Neuronal stem cell (in vitro differentiated cells): ENCODE results near the gene CD247.

Experiments
- DNase-seq: peaks from one replicate; pipeline ENCODE4 v3.0.0-alpha.2; 2013; ENCODE audit warnings: low spot score
- H2AFZ ChIP-seq: one replicate; pipeline ENCODE4 v1.6.1; 2013; ENCODE audit warnings: mild to moderate bottlenecking, low read length, inconsistent platforms
- H2AK5ac ChIP-seq: 2 replicates; pipeline ENCODE4 v1.6.1; 2013; ENCODE audit warnings: low read depth, mild to moderate bottlenecking, inconsistent platforms, low read length, moderate library complexity, mixed read lengths
- H2BK120ac ChIP-seq: 2 replicates; pipeline ENCODE4 v1.6.1; 2013; ENCODE audit warnings: low read depth, mild to moderate bottlenecking, inconsistent platforms, low read length, moderate library complexity, mixed read lengths
- H2BK12ac ChIP-seq: one replicate; pipeline ENCODE4 v1.6.1; 2013; ENCODE audit warnings: low read length, inconsistent platforms
- H2BK15ac ChIP-seq: 2 replicates; pipeline ENCODE4 v1.6.1; 2013; ENCODE audit warnings: mild to moderate bottlenecking, low read length, inconsistent platforms, mixed read lengths
- H2BK5ac ChIP-seq: one replicate; pipeline ENCODE4 v1.6.1; 2013; ENCODE audit warnings: inconsistent platforms, mild to moderate bottlenecking, low read length, moderate library complexity
- H3K14ac ChIP-seq: one replicate; pipeline ENCODE4 v1.6.1; 2013; ENCODE audit warnings: low read length, inconsistent platforms
- H3K18ac ChIP-seq: 2 replicates; pipeline ENCODE4 v1.6.1; 2013; ENCODE audit warnings: low read length, inconsistent platforms
- H3K23ac ChIP-seq: 2 replicates; pipeline ENCODE4 v1.6.1; 2013; ENCODE audit warnings: low read depth, mild to moderate bottlenecking, mixed read lengths, low read length, inconsistent platforms; ENCODE audit not compliant: poor library complexity
- H3K27ac ChIP-seq: replicated peaks from 3 replicates; pipeline ENCODE4 v1.5.1; 2013; ENCODE audit warnings: low read length, inconsistent platforms
- H3K27me3 ChIP-seq, 3 experiments: 2 replicates each; pipeline ENCODE4 v1.6.1; 2013; ENCODE audit warnings: low read length in 3 of 3, mild to moderate bottlenecking in 2 of 3, inconsistent platforms in 1 of 3, low read depth in 1 of 3, mixed read lengths in 1 of 3, moderate library complexity in 1 of 3; ENCODE audit not compliant: control insufficient read depth in 3 of 3, insufficient read depth in 3 of 3
- H3K36me3 ChIP-seq, 2 donors: replicated peaks in 1 of 2; 2 replicates each; pipeline ENCODE4 v1.6.1; 2013; ENCODE audit warnings: low read length in 2 of 2; ENCODE audit not compliant: control insufficient read depth in 2 of 2, insufficient read depth in 2 of 2
- H3K4ac ChIP-seq: 2 replicates; pipeline ENCODE4 v1.6.1; 2013; ENCODE audit warnings: inconsistent platforms, mild to moderate bottlenecking, low read length, moderate library complexity
- H3K4me1 ChIP-seq, 2 donors: 1 replicate in 1 of 2; 2 replicates in 1 of 2; pipeline ENCODE4 v1.6.1; 2013; ENCODE audit warnings: low read length in 2 of 2, low read depth in 1 of 2; ENCODE audit not compliant: control insufficient read depth in 2 of 2, insufficient read depth in 1 of 2
- H3K4me2 ChIP-seq: one replicate; pipeline ENCODE4 v1.6.1; 2013; ENCODE audit warnings: mild to moderate bottlenecking, low read length, inconsistent platforms; ENCODE audit not compliant: insufficient read depth, poor library complexity, severe bottlenecking
- H3K4me3 ChIP-seq, 2 donors: 2 replicates each; pipeline ENCODE4 v1.5.1; 2013; ENCODE audit warnings: low read length in 2 of 2, mild to moderate bottlenecking in 2 of 2, inconsistent platforms in 1 of 2, moderate library complexity in 1 of 2
- H3K79me1 ChIP-seq: one replicate; pipeline ENCODE4 v1.6.1; 2013; ENCODE audit warnings: low read depth, mild to moderate bottlenecking, inconsistent platforms, low read length, moderate library complexity
- H3K9ac ChIP-seq: one replicate; pipeline ENCODE4 v1.6.1; 2013; ENCODE audit warnings: mild to moderate bottlenecking, low read depth, low read length, inconsistent platforms; ENCODE audit not compliant: poor library complexity
- H3K9me3 ChIP-seq, 2 donors: replicated peaks in 1 of 2; 2 replicates each; pipeline versions ENCODE3 to v1.6.1; 2013; ENCODE audit warnings: low read length in 2 of 2, mild to moderate bottlenecking in 2 of 2, inconsistent platforms in 1 of 2, low read depth in 1 of 2, mixed read lengths in 1 of 2, moderate library complexity in 1 of 2; ENCODE audit not compliant: control insufficient read depth in 2 of 2, insufficient read depth in 1 of 2
- H4K8ac ChIP-seq: one replicate; pipeline ENCODE4 v1.6.1; 2013; ENCODE audit warnings: low read depth, mild to moderate bottlenecking, inconsistent platforms, low read length, moderate library complexity
- H4K91ac ChIP-seq: one replicate; pipeline ENCODE4 v1.6.1; 2013; ENCODE audit warnings: low read length, low read depth, mild to moderate bottlenecking, inconsistent platforms; ENCODE audit not compliant: poor library complexity
- WGBS, 2 donors: extraction: QIAGEN DNeasy Blood & Tissue Kit; methylation state at CpG; one replicate each; pipeline ENCODE4 v1.1.7; 2013; ENCODE audit warnings: missing lambda C conversion rate in 2 of 2, mixed read lengths in 1 of 2; ENCODE audit not compliant: insufficient read length in 2 of 2, insufficient replicate concordance in 1 of 2; ENCODE audit errors: extremely low coverage in 2 of 2; 5-methylcytosine and 5-hydroxymethylcytosine counted together

Gene CD247

DNA sequence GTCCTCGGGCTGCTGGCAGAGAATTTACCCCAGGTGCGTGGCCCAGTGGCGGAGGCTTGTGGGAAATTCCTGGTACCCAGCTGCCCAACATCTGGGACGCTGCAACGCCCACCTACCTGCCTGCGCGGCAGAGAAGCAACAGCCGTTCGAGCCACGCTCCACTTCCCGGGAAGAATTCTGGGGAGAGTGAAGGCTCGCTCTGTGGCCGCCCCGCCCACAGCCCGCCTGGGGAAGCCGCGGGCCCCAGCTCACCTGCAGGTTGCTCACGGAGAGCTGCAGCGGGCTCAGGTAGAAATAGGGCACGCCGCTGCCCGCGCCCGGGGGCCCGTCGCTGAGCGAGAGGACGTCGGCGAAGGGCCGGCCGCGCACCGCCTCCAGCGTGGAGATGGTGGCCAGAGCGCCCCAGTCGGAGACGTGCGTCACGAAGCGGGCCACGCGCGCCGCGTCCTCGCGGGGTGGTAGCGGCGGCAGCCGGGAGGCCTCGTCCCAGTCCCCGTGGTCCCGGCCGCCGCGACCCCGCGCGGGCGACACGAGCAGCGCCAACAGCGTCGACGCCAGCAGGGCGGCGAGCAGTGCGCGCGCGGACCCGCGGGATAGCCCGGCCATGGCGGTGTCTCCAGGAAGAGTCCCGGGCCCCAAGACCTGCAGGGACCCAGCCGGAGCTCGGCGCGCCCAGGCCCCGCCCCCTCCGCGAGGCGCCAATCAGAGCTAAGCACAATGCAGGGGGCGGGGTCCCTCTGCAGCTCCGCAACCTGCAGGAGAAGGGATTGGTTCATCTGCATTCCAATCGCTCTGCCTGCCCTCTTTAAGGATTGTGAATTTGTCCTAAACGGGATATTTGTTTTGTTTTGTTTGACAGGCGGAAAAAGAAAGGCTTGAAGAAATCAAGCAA lies 35.1 kb upstream of the CD247 start, which contains the start of gene CREG1:
Gene CREG1, minus strand, starts transcription at position 627 of the 892 bp plus-strand sequence.
- no peak within 1 kb of the TSS for H3K27ac ChIP-seq
- no peaks in the 10 kb centered on the region for H3K9me3 ChIP-seq
- peak; percentile 94 for DNase-seq
- H3K14ac ChIP-seq: peak within 1 kb of the TSS; percentile 33
- H2AFZ ChIP-seq: peak within 1 kb of the TSS; percentile 97
- H3K79me1 ChIP-seq: no peaks in the 10 kb centered on the region
- H3K36me3 ChIP-seq: no peaks in the 10 kb centered on the region
- no peak within 1 kb of the TSS for H2BK15ac ChIP-seq
- H2BK12ac ChIP-seq: peak within 1 kb of the TSS; percentile 67
- no peaks in the 10 kb centered on the region for H3K4me1 ChIP-seq
- H3K4me2 ChIP-seq: peak within 1 kb of the TSS; percentile 98
- H3K9ac ChIP-seq: peak within 1 kb of the TSS; percentile 91
- peak within 1 kb of the TSS; percentile 23 for H4K91ac ChIP-seq
- peak within 1 kb of the TSS; percentile 97 for H3K18ac ChIP-seq
- H2BK5ac ChIP-seq: peak within 1 kb of the TSS; percentile 67
- H3K4ac ChIP-seq: no peak within 1 kb of the TSS
- peak within 1 kb of the TSS; percentile 92 for H3K23ac ChIP-seq
- H2BK120ac ChIP-seq: no peak within 1 kb of the TSS
- H3K27me3 ChIP-seq: peaks cover 0 to 9% (median 0%) of the 10 kb centered on the region in 3 experiments
- no CpG with 5 or more reads among the region's 90 CpGs for WGBS, 2 donors
- H2AK5ac ChIP-seq: no peak within 1 kb of the TSS
- H3K4me3 ChIP-seq: peak within 1 kb of the TSS; percentile 78 to 98
- no peak within 1 kb of the TSS for H4K8ac ChIP-seq

GRCh38 chr1:167551362-167551761 lies 33.0 kb upstream of the CD247 start:
- no peak overlapping the region for H3K4me2 ChIP-seq
- no peak overlapping the region for H3K27ac ChIP-seq
- no peaks in the 10 kb centered on the region for H3K27me3 ChIP-seq
- H3K9ac ChIP-seq: no peak overlapping the region
- H2AK5ac ChIP-seq: no peak overlapping the region
- no peak overlapping the region for H4K91ac ChIP-seq
- H3K36me3 ChIP-seq: peaks cover 0 to 13% of the 10 kb centered on the region in 2 donors
- H3K79me1 ChIP-seq: no peaks in the 10 kb centered on the region
- no peak overlapping the region for H3K18ac ChIP-seq
- no peak overlapping the region for H3K23ac ChIP-seq
- WGBS, 2 donors: no CpG with 5 or more reads among the region's 1 CpG
- no peak overlapping the region for H2BK5ac ChIP-seq
- no peak overlapping the region for H4K8ac ChIP-seq
- H2AFZ ChIP-seq: no peak overlapping the region
- H3K4ac ChIP-seq: no peak overlapping the region
- H3K14ac ChIP-seq: no peak overlapping the region
- no peak for DNase-seq
- no peak overlapping the region for H2BK12ac ChIP-seq
- H3K4me1 ChIP-seq: no peaks in the 10 kb centered on the region
- H2BK120ac ChIP-seq: no peak overlapping the region
- H3K9me3 ChIP-seq: no peaks in the 10 kb centered on the region
- no peak overlapping the region for H2BK15ac ChIP-seq
- H3K4me3 ChIP-seq: no peak overlapping the region

DNA sequence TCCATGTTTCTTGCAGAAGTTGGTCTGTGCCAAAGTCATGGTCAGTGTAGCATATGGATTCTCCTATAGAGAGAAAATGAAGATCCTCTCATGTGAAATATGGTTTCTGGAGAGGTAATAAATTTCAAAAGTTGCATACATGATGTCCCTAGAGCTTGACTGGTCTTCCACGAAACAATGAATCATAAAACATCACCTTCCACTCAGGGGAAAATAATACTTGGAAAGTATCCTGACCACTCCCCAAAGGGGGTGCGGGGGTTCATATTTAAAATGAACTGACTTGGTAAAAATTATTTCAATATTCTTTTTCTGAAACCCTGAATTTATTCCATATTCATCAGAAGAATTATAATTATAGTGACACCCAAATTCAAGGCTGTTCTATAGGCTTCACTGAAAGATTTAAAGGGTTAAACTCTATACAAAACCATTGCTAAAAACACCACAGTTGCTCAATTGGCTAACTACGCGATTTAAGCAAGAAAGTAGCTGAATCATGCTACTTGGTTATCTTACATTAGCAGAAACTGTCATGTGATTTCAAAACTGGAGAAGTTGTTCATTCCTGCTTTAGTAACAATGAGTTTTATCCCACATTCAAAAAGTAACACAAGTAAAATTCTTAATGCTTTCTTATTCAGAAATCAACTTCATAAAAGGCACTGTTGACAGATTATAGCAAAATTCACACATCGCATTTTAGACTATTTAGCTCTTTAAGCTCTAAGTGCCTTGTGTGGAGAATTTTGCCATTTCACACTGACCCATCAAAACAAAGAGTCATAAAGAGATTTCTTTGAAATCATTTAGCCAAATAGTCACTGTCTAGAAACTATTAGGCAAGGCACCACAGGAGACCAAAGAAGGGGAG lies 30.0 kb upstream of the CD247 start:
- Histone ChIP-seq H3K27ac (no peak overlapping the region), H2BK15ac (no peak overlapping the region), H3K18ac (no peak overlapping the region), H4K8ac (no peak overlapping the region), H3K27me3 (no peaks in the 10 kb centered on the region), H4K91ac (no peak overlapping the region), H3K9me3 (no peaks in the 10 kb centered on the region), H2BK5ac (no peak overlapping the region), H3K9ac (no peak overlapping the region), H2AK5ac (no peak overlapping the region), H2AFZ (no peak overlapping the region), H3K4me1 (no peaks in the 10 kb centered on the region), H3K4me3 (no peak overlapping the region), H3K79me1 (no peaks in the 10 kb centered on the region), H3K23ac (no peak overlapping the region), H3K14ac (no peak overlapping the region), H3K4ac (no peak overlapping the region), H3K36me3 (peaks cover 0 to 33% of the 10 kb centered on the region in 2 donors), H2BK120ac (no peak overlapping the region), H3K4me2 (no peak overlapping the region), H2BK12ac (no peak overlapping the region)
- DNase-seq: no peak
- no CpG with 5 or more reads among the region's 5 CpGs for WGBS, 2 donors

GRCh38 chr1:167546935-167547334 lies 28.6 kb upstream of the CD247 start:
- H3K27me3 ChIP-seq: no peaks in the 10 kb centered on the region
- no peaks in the 10 kb centered on the region for H3K4me1 ChIP-seq
- no peak for DNase-seq
- H2BK5ac ChIP-seq: no peak overlapping the region
- WGBS, 2 donors: no CpG with 5 or more reads among the region's 1 CpG
- no peak overlapping the region for H3K4me3 ChIP-seq
- no peak overlapping the region for H2BK120ac ChIP-seq
- H3K36me3 ChIP-seq: peaks cover 2 to 33% of the 10 kb centered on the region in 2 donors
- no peak overlapping the region for H2BK12ac ChIP-seq
- H2AFZ ChIP-seq: no peak overlapping the region
- H3K18ac ChIP-seq: no peak overlapping the region
- no peak overlapping the region for H3K4ac ChIP-seq
- H3K79me1 ChIP-seq: no peaks in the 10 kb centered on the region
- no peak overlapping the region for H3K23ac ChIP-seq
- no peak overlapping the region for H2AK5ac ChIP-seq
- no peak overlapping the region for H3K4me2 ChIP-seq
- H3K14ac ChIP-seq: no peak overlapping the region
- no peak overlapping the region for H4K8ac ChIP-seq
- H2BK15ac ChIP-seq: no peak overlapping the region
- H3K9ac ChIP-seq: no peak overlapping the region
- H4K91ac ChIP-seq: no peak overlapping the region
- H3K27ac ChIP-seq: no peak overlapping the region
- no peaks in the 10 kb centered on the region for H3K9me3 ChIP-seq
